ENCODE data around the gene PTPRN2. TPM values are rescaled to one million over a fixed set of nuclear protein-coding genes. Genes with fewer than 3 reads are reported as not detected.

The PTPRN2 gene
- total RNA-seq, 1 donor from 2014 or later, result 0.41 TPM

GRCh38 chr7:157873664-157874063 is 714.0 kb downstream of the PTPRN2 start:
- H3K9me3 Mint-ChIP-seq, result peaks cover 3% of the 10 kb centered on the region
- no peak for DNase-seq (ENCODE audit: low spot score)
- intact Hi-C loops (cut with micrococcal nuclease), result no loop called here
- H3K27me3 Mint-ChIP-seq (ENCODE audit: insufficient read depth), result no peaks in the 10 kb centered on the region
- peaks cover 16% of the 10 kb centered on the region for H3K4me1 Mint-ChIP-seq (ENCODE audit: low read depth)
- H3K4me3 Mint-ChIP-seq, result no peak overlapping the region
- no peak overlapping the region for H3K27ac Mint-ChIP-seq
- H3K36me3 Mint-ChIP-seq (ENCODE audit: low read depth), result no peaks in the 10 kb centered on the region

DNA sequence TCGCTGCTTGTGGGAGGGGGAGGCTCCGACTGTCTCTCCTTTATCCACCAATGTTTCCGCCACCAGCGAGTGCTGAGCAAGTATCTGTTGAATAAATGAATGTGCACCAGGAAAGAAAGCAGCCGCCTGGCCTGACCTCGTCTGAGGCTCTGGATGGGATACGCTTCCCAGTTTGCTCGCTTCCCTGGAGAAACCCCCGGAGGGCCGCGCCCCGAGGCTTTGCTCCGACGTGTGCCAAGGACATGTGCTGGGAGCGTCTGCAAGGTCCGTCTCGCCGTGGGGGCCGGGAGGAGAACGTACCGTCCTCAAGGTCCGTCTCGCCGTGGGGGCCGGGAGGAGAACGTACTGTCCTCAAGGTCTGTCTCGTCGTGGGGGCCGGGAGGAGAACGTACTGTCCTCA is 714.4 kb downstream of the PTPRN2 start:
- Mint-ChIP-seq H3K36me3 (ENCODE audit: low read depth) (no peaks in the 10 kb centered on the region), H3K4me3 (no peak overlapping the region), H3K27ac (no peak overlapping the region), H3K4me1 (ENCODE audit: low read depth) (peaks cover 16% of the 10 kb centered on the region), H3K9me3 (peaks cover 4% of the 10 kb centered on the region), H3K27me3 (ENCODE audit: insufficient read depth) (no peaks in the 10 kb centered on the region)
- intact Hi-C loops (cut with micrococcal nuclease), result no loop called here
- no peak for DNase-seq (ENCODE audit: low spot score)

DNA sequence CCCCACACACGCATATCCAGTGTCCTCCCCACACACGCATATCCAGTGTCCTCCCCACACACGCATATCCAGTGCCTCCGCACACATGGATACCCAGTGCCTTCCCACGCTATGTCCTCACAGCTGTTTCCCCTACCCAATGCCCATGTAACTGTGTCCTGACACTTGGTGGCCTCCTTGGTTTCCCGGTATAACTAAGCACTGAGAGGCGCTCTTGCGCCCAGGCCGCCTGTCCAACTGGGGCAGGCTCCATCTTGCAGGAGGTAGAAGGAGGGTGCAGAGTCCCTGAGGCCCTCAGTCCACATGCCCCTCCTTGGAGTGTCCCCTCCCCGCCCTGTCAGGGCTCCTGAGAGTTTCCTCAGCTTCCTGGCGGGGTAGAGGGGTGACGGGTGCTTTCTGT is 715.2 kb downstream of the PTPRN2 start:
- Mint-ChIP-seq H3K27me3 (ENCODE audit: insufficient read depth) (no peaks in the 10 kb centered on the region), H3K4me3 (no peak overlapping the region), H3K27ac (no peak overlapping the region), H3K4me1 (ENCODE audit: low read depth) (peaks cover 16% of the 10 kb centered on the region), H3K9me3 (peaks cover 4% of the 10 kb centered on the region), H3K36me3 (ENCODE audit: low read depth) (no peaks in the 10 kb centered on the region)
- DNase-seq (ENCODE audit: low spot score), result no peak
- intact Hi-C loops (cut with micrococcal nuclease), result no loop called here

DNA sequence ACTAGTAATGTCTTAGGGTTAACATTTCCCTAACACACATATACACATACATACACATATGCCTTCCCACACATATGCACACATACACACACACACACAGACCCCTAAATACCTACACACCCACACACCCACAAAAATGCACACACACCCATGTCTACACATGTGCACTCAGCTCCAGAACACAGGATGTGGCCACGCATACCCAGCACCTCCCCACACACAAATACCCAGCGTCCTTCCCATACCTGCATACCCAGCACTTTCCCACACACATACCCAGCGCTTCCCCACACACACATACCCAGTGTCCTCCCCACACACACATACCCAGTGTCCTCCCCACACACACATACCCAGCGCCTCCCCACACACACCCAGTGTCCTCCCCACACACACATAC is 715.9 kb downstream of the PTPRN2 start:
- Mint-ChIP-seq H3K4me1 (ENCODE audit: low read depth) (peaks cover 16% of the 10 kb centered on the region), H3K4me3 (no peak overlapping the region), H3K27ac (no peak overlapping the region), H3K27me3 (ENCODE audit: insufficient read depth) (no peaks in the 10 kb centered on the region), H3K9me3 (peaks cover 4% of the 10 kb centered on the region), H3K36me3 (ENCODE audit: low read depth) (no peaks in the 10 kb centered on the region)
- intact Hi-C loops (cut with micrococcal nuclease), result no loop called here
- no peak for DNase-seq (ENCODE audit: low spot score)

GRCh38 chr7:157870644-157871290 is 716.9 kb downstream of the PTPRN2 start:
- H3K4me3 Mint-ChIP-seq, result no peak overlapping the region
- H3K36me3 Mint-ChIP-seq (ENCODE audit: low read depth), result no peaks in the 10 kb centered on the region
- no peaks in the 10 kb centered on the region for H3K27me3 Mint-ChIP-seq (ENCODE audit: insufficient read depth)
- H3K9me3 Mint-ChIP-seq, result peaks cover 4% of the 10 kb centered on the region
- no peak overlapping the region for H3K27ac Mint-ChIP-seq
- DNase-seq (ENCODE audit: low spot score), result no peak
- peaks cover 16% of the 10 kb centered on the region for H3K4me1 Mint-ChIP-seq (ENCODE audit: low read depth)
- intact Hi-C loops (cut with micrococcal nuclease), result no loop called here

- Mint-ChIP-seq H3K27me3 (ENCODE audit: insufficient read depth) (no peaks in the 10 kb centered on the region), H3K27ac (no peak overlapping the region), H3K4me3 (no peak overlapping the region), H3K36me3 (ENCODE audit: low read depth) (no peaks in the 10 kb centered on the region), H3K9me3 (peaks cover 4% of the 10 kb centered on the region), H3K4me1 (ENCODE audit: low read depth) (peaks cover 8% of the 10 kb centered on the region)
- DNase-seq (ENCODE audit: low spot score), result no peak
- intact Hi-C loops (cut with micrococcal nuclease), result no loop called here
Observed at GRCh38 chr7:157869793-157870192, 717.8 kb downstream of the PTPRN2 start.

- Mint-ChIP-seq H3K27ac (no peak overlapping the region), H3K9me3 (peaks cover 4% of the 10 kb centered on the region)
- intact Hi-C loops (cut with micrococcal nuclease), result no loop called here
Observed at GRCh38 chr7:157867685-157868305, 719.8 kb downstream of the PTPRN2 start.

DNA sequence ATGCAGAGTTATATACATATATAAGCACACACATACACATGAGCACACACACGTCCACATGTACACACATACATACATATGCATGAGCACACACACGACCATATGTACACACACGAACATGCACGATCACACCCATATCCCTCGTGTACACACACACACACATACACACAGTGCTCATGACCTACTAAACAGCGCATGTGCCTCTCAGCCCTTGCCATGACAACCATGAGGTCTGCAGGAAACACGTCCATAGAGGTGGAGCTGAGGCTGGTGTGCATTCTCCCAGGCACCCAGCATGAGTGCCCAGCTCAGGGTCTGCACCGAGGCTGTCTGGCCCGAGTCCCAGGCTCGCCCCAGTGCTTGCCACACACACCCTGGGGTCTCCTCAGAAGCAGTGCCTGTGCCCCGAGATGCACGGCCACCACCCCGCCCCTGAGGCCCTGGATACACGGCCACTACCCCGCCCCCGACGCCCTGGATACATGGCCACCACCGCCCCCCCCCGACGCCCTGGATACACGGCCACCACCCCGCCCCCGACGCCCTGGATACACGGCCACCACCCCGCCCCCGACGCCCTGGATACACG is 721.2 kb downstream of the PTPRN2 start:
- H3K36me3 Mint-ChIP-seq (ENCODE audit: low read depth), result no peaks in the 10 kb centered on the region

More at GRCh38 chr7:157867685-157868305, 719.8 kb downstream of the PTPRN2 start:
- Mint-ChIP-seq H3K4me3 (no peak overlapping the region), H3K4me1 (ENCODE audit: low read depth) (peaks cover 5% of the 10 kb centered on the region), H3K27me3 (ENCODE audit: insufficient read depth) (no peaks in the 10 kb centered on the region), H3K36me3 (ENCODE audit: low read depth) (no peaks in the 10 kb centered on the region)
- no peak for DNase-seq (ENCODE audit: low spot score)

DNA sequence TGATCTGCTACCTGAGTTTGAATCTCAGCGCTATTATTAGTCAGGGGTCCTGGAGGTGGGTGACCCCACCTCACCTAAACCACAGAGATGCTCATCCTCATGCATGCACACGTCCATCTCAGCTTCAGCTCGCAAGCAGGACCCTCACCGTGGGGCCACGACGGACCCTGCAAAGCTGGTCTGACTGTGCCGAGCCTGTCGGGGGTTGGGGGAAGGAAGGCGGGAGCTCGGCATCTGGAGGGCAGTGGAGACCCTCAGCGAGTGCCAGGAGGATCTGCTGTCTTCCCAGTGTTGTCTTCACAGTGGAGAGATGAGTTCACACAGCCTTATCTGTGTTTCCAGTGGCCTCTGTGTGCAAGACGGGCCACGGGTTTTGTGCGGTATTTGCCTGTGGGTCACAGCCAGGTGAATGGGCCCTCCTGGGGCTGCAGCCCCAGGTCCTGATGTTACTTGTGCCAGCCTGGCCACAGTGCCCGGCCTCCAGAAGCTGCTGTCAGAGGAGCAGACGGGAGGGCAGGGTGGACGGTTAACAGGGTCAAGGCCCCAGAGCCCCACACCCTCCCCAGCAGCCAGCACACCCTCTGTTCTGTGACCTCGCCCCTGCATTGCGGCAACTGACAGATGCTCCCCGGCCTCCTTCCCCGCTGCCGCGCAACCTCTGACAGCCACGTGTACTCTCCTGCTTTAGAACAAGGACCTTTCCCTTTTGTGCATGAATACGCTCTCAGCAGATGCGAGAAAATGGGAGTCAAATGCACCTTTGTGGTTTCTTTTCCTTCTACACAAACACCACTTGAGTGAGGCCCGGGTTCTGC is 722.1 kb downstream of the PTPRN2 start:
- Mint-ChIP-seq H3K4me1 (ENCODE audit: low read depth) (no peaks in the 10 kb centered on the region), H3K9me3 (peaks cover 4% of the 10 kb centered on the region), H3K27me3 (ENCODE audit: insufficient read depth) (no peaks in the 10 kb centered on the region), H3K4me3 (no peak overlapping the region), H3K36me3 (ENCODE audit: low read depth) (no peaks in the 10 kb centered on the region), H3K27ac (no peak overlapping the region)
- intact Hi-C loops (cut with micrococcal nuclease), result no loop called here
- DNase-seq (ENCODE audit: low spot score), result no peak

More for the DNA sequence above, 721.2 kb downstream of the PTPRN2 start:
- Mint-ChIP-seq H3K27me3 (ENCODE audit: insufficient read depth) (no peaks in the 10 kb centered on the region), H3K27ac (no peak overlapping the region), H3K4me1 (ENCODE audit: low read depth) (peaks cover under 1% of the 10 kb centered on the region), H3K9me3 (peaks cover 4% of the 10 kb centered on the region), H3K4me3 (no peak overlapping the region)
- intact Hi-C loops (cut with micrococcal nuclease), result no loop called here
- DNase-seq (ENCODE audit: low spot score), result no peak

DNA sequence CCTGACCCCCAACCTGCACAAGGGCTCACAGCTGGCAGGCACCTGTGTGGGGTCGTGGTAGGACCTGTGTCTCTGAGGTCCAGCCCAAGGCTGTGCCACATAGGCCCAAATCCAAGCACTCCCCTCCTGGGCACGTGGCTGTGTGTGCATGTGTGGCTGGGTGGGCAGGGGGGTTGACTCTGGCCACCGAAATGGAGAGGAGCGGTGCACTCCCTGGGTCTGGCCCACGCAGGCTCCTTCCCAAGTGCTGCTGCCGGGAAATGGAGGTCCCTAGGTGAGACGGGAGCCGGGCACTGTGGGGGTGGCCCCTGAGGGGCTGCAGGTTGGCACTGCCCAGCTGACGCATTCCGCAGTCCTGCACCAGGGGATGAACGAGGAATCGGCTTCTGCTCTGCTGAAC is 722.7 kb downstream of the PTPRN2 start:
- intact Hi-C loops (cut with micrococcal nuclease), result no loop called here
- Mint-ChIP-seq H3K36me3 (ENCODE audit: low read depth) (no peaks in the 10 kb centered on the region), H3K27ac (no peak overlapping the region), H3K27me3 (ENCODE audit: insufficient read depth) (no peaks in the 10 kb centered on the region), H3K4me1 (ENCODE audit: low read depth) (no peaks in the 10 kb centered on the region), H3K9me3 (peaks cover 4% of the 10 kb centered on the region), H3K4me3 (no peak overlapping the region)
- DNase-seq (ENCODE audit: low spot score), result no peak

GRCh38 chr7:157863906-157864810 is 723.5 kb downstream of the PTPRN2 start:
- Mint-ChIP-seq H3K27me3 (ENCODE audit: insufficient read depth) (no peaks in the 10 kb centered on the region), H3K27ac (no peak overlapping the region)
- intact Hi-C loops (cut with micrococcal nuclease), result no loop called here

DNA sequence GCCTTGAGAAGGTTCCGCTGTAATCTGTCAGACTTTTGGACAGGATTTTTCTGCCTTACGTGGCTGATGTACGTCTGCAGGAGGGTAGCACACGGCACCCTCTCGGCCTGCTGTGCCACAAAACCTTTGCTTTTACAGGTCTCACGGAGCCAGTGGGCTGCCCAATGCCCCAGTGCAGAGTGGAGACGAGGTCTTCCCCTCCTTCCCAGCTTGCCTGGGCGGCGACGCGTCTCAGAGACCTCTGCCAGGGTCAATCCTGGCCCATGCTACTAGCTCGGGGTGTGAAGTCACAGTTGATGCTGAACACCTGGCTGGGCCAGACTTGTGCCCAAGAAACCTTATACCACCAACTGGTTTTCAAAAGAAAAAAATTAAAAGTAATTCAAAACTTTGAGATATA is 724.4 kb downstream of the PTPRN2 start:
- Mint-ChIP-seq H3K4me3 (no peak overlapping the region), H3K9me3 (no peaks in the 10 kb centered on the region), H3K27ac (no peak overlapping the region), H3K4me1 (ENCODE audit: low read depth) (no peaks in the 10 kb centered on the region), H3K36me3 (ENCODE audit: low read depth) (no peaks in the 10 kb centered on the region), H3K27me3 (ENCODE audit: insufficient read depth) (no peaks in the 10 kb centered on the region)
- intact Hi-C loops (cut with micrococcal nuclease), result no loop called here
- DNase-seq (ENCODE audit: low spot score), result no peak

More at GRCh38 chr7:157863906-157864810, 723.5 kb downstream of the PTPRN2 start:
- Mint-ChIP-seq H3K9me3 (peaks cover 4% of the 10 kb centered on the region), H3K4me1 (ENCODE audit: low read depth) (no peaks in the 10 kb centered on the region), H3K4me3 (no peak overlapping the region), H3K36me3 (ENCODE audit: low read depth) (no peaks in the 10 kb centered on the region)
- no peak for DNase-seq (ENCODE audit: low spot score)

Measured in activated T-helper 1 cell treated with anti-CD3 and anti-CD28 coated beads, Interleukin-12 subunit alpha, Interleukin-12 subunit beta, Interleukin-2, Interleukin-4 antibody, amounts not matched to agents 30 ng/mL and 10 ng/mL and 1 ng/mL, durations not matched to agents 14 hours and 24 hours and 36 hours (primary cell).